Astrocyte (in vitro differentiated cells and primary cell): ENCODE data around the gene COL9A2.

Source experiments
- EZH2 ChIP-seq: IDR thresholded peaks from 2 replicates; pipeline ENCODE4 v1.6.1; 2012; ENCODE audit warnings: mild to moderate bottlenecking, low read length, inconsistent platforms; ENCODE audit not compliant: insufficient read depth
- TF ChIP-seq, protein P1 (sequence below): IDR thresholded peaks from 2 replicates; pipeline ENCODE4 v1.5.1; 2011; ENCODE audit warnings: low read depth, mild to moderate bottlenecking, inconsistent platforms, low read length, moderate library complexity; ENCODE audit not compliant: insufficient read depth

DNA sequence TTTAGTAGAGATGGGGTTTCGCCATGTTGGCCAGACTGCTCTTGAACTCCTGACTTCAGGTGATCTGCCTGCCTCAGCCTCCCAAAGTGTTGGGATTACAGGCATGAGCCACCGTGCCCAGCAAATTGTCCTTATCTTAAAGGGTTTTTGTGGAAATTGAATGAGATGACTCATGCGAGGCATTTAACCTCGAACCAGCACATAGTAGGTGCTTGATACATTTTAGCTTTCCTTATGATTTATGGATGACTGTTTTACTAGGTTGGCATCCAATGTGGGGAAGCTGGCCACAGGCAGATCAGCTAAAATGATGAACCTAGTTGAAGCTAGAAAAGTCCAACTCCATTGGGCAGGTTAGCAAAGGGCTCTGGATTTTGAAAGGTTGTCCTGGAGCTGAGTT lies 1.4 kb upstream of the COL9A2 start:
- TF ChIP-seq, protein P1, sequence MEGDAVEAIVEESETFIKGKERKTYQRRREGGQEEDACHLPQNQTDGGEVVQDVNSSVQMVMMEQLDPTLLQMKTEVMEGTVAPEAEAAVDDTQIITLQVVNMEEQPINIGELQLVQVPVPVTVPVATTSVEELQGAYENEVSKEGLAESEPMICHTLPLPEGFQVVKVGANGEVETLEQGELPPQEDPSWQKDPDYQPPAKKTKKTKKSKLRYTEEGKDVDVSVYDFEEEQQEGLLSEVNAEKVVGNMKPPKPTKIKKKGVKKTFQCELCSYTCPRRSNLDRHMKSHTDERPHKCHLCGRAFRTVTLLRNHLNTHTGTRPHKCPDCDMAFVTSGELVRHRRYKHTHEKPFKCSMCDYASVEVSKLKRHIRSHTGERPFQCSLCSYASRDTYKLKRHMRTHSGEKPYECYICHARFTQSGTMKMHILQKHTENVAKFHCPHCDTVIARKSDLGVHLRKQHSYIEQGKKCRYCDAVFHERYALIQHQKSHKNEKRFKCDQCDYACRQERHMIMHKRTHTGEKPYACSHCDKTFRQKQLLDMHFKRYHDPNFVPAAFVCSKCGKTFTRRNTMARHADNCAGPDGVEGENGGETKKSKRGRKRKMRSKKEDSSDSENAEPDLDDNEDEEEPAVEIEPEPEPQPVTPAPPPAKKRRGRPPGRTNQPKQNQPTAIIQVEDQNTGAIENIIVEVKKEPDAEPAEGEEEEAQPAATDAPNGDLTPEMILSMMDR = no peak
- no peak for TF ChIP-seq EZH2
